SJSA1 (cell line): ENCODE data around the gene LCK. TPM values are rescaled to one million over a fixed set of nuclear protein-coding genes. Genes with fewer than 3 reads are reported as not detected.

Experiments used
- DNase-seq, 2 experiments: peaks; one replicate each; pipeline ENCODE4 v3.0.0-alpha.2; 2015 to 2020; ENCODE audit warnings: low spot score in 2 of 2, low read depth in 1 of 2
- H3K27ac ChIP-seq: fragments of 250-450 bp; sonication (Bioruptor Pico); 2 replicates; pipeline ENCODE4 v1.5.1; 2020; ENCODE audit warnings: mild to moderate bottlenecking, moderate library complexity
- H3K27me3 ChIP-seq: fragments of 250-450 bp; sonication (Bioruptor Pico); replicated peaks from 2 replicates; pipeline ENCODE4 v1.5.1; 2020; ENCODE audit warnings: mild to moderate bottlenecking, moderate library complexity
- H3K36me3 ChIP-seq: fragments of 250-450 bp; sonication (Bioruptor Pico); 2 replicates; pipeline ENCODE4 v1.5.1; 2020; ENCODE audit warnings: mild to moderate bottlenecking
- H3K4me1 ChIP-seq: fragments of 250-450 bp; sonication (Bioruptor Pico); replicated peaks from 2 replicates; pipeline ENCODE4 v1.6.1; 2021; ENCODE audit warnings: mild to moderate bottlenecking
- H3K4me3 ChIP-seq: fragments of 250-450 bp; sonication (Bioruptor Pico); 2 replicates; pipeline ENCODE4 v1.5.1; 2020; ENCODE audit warnings: mild to moderate bottlenecking
- H3K9me3 ChIP-seq: fragments of 250-450 bp; sonication (Bioruptor Pico); replicated peaks from 2 replicates; pipeline ENCODE4 v1.5.1; 2020; ENCODE audit warnings: mild to moderate bottlenecking
- total RNA-seq: library from RNA; depleted of rRNA; stranded (reverse); fragments of >200 nt; shearing (Covaris generic); gene quantifications from 2 replicates; pipeline ENCODE4 v1.2.3, GENCODE V29; 2014; rRNA removed

The LCK gene
- total RNA-seq = not detected in 2 replicates

DNA sequence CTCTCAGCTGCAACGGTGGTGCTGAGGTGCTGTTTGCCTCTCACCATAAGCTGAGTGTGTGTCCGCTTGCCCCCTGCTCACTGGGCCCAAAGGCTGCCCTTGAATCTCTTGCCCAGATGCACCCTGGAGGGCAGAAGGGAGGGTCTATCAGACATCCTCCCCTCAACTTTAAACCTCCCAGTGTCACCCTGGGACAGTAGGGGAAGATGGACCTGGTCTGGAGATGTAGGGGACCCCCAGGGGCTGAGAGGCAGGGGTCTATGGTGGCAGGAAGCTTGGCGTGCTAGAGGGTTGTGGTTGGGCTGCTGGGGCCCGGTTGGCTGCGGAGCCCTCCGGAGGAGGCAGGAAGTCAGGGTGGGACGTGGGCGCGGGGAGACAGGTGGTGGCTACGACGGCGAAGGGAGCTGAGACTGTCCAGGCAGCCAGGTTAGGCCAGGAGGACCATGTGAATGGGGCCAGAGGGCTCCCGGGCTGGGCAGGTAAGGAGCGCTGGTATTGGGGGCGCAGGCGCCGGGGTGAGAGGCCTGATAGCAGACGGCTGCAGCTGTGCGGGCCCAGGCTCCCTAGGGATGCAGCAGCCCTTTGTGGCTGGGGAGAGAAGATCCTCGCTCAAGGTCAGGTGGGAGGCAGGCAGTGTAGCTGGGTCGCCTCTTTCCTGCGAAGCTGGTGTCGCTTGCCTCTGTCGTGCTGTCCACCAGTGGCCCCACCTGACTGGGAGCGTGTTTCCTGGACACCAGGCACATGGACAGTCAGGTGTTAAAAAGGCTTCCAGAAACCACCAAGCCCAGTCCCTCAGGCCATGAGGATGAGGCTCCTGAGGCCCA, at the start of gene LCK:
Gene LCK (plus strand): TSS at position 373 of the 824 bp plus-strand sequence. CDS start 23,065 bp downstream, outside the sequence.
- H3K9me3 ChIP-seq = no peaks in the 10 kb centered on the region
- no peaks in the 10 kb centered on the region for H3K36me3 ChIP-seq
- no peak within 1 kb of the TSS for H3K27ac ChIP-seq
- peaks cover 24% of the 10 kb centered on the region for H3K4me1 ChIP-seq
- no peak within 1 kb of the TSS for H3K4me3 ChIP-seq
- DNase-seq = no peak
- no peaks in the 10 kb centered on the region for H3K27me3 ChIP-seq

DNA sequence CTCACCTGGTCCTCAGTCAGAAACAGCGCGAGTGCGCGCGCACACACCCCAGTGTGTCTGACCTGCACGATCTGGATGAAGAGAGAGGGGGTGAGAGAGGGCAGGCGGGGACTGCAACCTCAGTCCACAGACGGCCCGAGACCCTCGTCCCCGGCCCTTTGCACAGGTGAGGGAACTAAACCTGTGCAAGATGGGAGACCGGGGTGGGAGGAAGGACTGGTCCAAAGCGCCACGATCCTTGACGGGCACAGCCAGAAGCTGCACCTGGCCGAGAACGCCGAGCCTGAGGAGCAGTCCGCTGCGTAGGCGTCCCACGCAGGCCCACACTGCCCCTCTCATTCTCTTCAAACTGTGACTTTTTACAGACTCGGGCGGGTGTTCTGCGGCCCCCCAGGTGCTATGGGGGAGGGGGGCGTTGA, 46.1 kb upstream of the LCK start:
- no peaks in the 10 kb centered on the region for H3K9me3 ChIP-seq
- peaks cover 28% of the 10 kb centered on the region for H3K4me1 ChIP-seq
- H3K27me3 ChIP-seq = no peaks in the 10 kb centered on the region
- H3K36me3 ChIP-seq = peaks cover 20% of the 10 kb centered on the region
- peak overlapping the region; percentile 55 for H3K4me3 ChIP-seq
- peak overlapping the region; percentile 64 for H3K27ac ChIP-seq
- DNase-seq = no peak

DNA sequence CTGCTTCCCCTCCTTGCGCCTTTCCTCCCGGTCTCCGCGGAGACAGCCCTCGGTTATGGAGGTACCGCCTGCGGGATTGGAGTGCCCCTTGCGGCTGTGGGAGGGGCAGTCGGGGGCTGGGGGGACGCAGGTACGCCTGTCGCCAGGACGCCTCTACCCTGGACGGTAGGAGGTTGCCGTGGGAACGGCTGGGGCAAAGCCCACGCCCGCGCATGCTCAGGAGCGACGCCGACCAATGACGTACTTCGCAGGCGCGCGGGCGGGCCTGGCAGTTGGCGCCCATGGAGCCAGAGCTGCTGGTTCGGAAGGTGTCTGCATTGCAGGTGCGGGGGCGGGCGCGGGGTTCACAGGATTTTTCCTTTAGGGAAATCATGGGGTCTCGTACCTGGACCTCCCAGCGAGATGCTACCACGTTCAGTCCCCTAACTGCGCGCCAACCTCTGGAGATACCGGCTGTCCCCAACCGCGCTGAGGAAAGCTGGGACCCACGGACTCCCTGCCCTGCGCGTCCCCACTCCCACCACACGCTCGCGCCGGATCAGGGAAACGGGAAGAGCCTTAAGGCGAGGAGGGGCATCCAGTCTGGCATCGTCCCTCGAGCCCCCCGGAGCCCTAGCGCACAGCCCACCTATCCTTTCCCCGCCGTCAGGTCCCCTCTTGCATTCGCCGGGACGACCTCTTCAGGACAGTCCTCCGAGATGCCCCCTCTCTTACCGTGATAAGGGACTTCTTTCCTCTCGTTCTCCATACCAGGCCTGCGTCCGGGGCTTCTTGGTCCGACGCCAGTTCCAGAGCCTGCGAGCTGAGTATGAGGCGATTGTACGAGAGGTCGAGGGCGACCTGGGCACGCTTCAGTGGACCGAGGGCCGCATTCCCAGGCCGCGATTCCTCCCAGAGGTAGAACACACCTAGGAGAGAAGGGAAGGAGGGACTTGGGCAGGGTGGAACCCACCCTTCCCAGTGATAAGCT, 45.4 kb upstream of the LCK start, which contains the start of gene IQCC:
Gene IQCC (plus strand): TSS at position 271 of the 970 bp plus-strand sequence. CDS start 11 bp downstream, at position 282.
- H3K9me3 ChIP-seq = no peaks in the 10 kb centered on the region
- peak within 1 kb of the TSS; percentile 64 for H3K27ac ChIP-seq
- peaks cover 20% of the 10 kb centered on the region for H3K36me3 ChIP-seq
- H3K4me1 ChIP-seq = peaks cover 26% of the 10 kb centered on the region
- DNase-seq = peak; percentile 71 to 85
- no peaks in the 10 kb centered on the region for H3K27me3 ChIP-seq
- H3K4me3 ChIP-seq = peak within 1 kb of the TSS; percentile 55

DNA sequence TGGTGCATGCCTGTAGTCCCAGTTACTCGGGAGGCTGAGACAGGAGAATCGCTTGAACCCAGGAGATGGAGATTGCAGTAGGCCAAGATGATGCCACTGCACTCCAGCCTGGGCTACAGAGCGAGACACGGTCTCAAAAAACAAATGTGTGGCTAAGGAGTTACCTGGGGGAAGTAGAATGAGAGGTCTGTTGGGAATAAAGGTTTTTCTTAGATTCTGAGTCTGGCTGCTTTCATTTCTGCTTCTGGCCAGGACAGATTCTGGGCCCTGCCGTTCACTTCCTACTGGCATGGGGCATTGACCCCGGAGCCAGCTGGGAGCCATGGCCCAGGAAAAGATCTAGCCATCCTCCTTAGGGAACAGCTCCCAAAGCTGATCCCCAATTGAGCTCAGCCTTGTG, 42.6 kb upstream of the LCK start:
- no peak for DNase-seq
- H3K4me3 ChIP-seq = no peak overlapping the region
- H3K36me3 ChIP-seq = peaks cover 20% of the 10 kb centered on the region
- H3K27ac ChIP-seq = no peak overlapping the region
- H3K9me3 ChIP-seq = no peaks in the 10 kb centered on the region
- no peaks in the 10 kb centered on the region for H3K27me3 ChIP-seq
- H3K4me1 ChIP-seq = peaks cover 15% of the 10 kb centered on the region

DNA sequence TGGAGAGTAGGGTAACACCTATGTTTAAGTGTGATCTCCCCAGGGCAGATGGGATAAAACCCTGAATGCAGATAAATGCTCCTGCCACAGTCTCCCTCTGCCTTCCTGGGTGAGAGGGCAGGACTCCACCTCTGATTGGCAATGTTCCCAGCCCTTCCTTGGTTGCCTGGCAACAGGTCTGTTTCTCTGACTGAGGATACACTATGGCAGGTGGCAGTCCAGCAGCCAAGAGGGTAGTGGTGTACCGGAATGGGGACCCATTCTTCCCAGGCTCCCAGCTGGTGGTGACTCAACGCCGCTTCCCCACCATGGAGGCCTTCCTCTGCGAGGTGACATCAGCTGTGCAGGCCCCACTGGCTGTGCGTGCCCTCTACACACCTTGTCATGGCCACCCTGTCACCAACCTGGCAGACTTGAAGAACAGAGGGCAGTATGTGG, 42.2 kb upstream of the LCK start, which contains the start of gene DCDC2B:
Gene DCDC2B (plus strand): TSS at position 199 of the 438 bp plus-strand sequence. CDS start 5 bp downstream, at position 204.
- Histone ChIP-seq H3K27me3 (no peaks in the 10 kb centered on the region), H3K9me3 (no peaks in the 10 kb centered on the region), H3K36me3 (peaks cover 24% of the 10 kb centered on the region), H3K4me1 (peaks cover 15% of the 10 kb centered on the region), H3K27ac (no peak within 1 kb of the TSS), H3K4me3 (no peak within 1 kb of the TSS)
- DNase-seq = no peak

DNA sequence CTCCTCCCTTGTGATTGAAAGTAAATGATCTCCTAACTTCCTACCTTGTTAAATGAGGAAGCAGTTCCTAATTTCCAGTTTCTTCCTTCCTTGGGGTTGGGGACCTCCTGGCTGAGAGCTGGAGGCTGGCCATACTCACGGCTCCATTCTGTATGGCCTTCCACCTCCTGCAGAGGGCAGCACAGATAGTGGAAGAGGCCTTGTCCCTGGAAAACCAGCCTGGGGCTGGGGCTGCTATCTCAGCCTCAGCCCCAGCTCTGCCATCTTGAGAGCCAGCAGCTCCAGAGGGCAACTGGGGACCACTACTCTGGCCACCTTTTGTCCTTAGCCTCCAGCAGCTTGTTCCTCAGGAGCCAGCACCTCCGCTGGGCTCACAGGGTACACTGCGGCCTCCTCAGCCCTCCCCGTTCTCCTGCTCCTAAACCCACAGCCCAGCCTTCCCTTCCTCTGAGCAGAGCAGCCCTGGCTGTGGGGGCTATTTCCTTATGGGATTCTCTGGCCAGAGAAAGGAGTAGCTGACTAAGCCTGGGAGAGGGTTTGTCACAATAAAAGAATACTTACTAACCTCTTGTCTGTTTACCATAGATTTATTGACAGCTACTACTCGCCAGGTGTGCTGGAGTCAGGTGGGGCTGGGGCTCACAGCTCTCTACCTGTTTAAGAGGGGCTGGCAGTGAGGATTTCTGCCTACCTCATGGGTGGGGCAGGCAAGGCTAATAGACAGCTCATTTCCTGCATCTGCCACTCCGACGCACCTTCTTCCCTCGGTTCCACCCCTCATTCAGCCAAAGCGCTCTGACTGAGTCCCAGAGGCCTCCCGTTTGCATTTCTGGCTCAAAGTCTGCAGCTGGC, 35.2 kb upstream of the LCK start:
- peaks cover 47% of the 10 kb centered on the region for H3K36me3 ChIP-seq
- H3K27me3 ChIP-seq = no peaks in the 10 kb centered on the region
- H3K9me3 ChIP-seq = no peaks in the 10 kb centered on the region
- H3K4me1 ChIP-seq = no peaks in the 10 kb centered on the region; the same call in 1 of the 2 replicates
- DNase-seq = peak; percentile 58 to 76
- H3K4me3 ChIP-seq = no peak overlapping the region
- H3K27ac ChIP-seq = no peak overlapping the region

DNA sequence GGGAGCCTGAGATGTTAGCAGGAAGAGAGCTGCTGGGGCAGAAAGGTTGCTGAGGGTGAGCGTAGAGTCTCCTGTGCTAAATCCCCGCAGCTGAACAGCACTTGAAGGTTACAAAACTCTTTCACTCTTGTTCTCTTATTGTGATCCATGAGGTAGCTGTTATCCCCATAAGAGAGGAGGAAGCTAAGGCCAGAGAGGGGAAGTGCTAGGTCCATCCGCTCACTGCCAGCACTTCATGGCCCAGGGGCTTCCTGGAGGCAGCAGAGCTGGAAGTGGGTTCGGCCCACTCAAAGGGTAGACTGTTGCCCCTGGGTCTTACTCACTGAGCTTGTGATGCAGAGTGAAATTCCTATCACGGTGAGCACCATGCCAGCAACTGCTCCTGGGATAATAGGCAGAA, 34.5 kb upstream of the LCK start:
- peaks cover 7% of the 10 kb centered on the region for H3K4me1 ChIP-seq
- DNase-seq = no peak

DNA sequence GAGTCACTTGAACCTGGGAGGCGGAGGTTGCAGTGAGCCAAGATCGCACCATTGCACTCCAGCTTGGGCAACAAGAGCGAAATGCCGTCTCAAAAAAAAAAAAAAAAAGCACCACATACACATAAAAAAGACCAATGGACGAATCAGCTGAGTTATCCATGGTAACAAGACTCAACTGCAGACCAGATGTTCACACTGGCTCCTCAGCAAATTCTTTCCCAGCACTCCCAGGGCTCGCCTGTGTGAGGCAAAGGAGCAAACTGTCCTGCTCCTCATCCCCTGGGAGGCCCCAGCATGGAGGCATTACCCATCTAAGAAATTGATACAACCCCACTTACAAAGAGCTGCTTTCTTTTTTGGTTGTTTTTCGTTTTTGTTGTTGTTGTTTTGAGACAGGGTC, 32.0 kb upstream of the LCK start:
- peaks cover 21% of the 10 kb centered on the region for H3K4me1 ChIP-seq
- H3K9me3 ChIP-seq = no peaks in the 10 kb centered on the region
- H3K4me3 ChIP-seq = no peak overlapping the region
- H3K27me3 ChIP-seq = no peaks in the 10 kb centered on the region
- peaks cover 63% of the 10 kb centered on the region for H3K36me3 ChIP-seq
- no peak overlapping the region for H3K27ac ChIP-seq
- no peak for DNase-seq

More for the DNA sequence above, 34.5 kb upstream of the LCK start:
- H3K9me3 ChIP-seq = no peaks in the 10 kb centered on the region
- no peak overlapping the region for H3K27ac ChIP-seq
- H3K4me3 ChIP-seq = no peak overlapping the region
- no peaks in the 10 kb centered on the region for H3K27me3 ChIP-seq
- H3K36me3 ChIP-seq = peaks cover 47% of the 10 kb centered on the region

DNA sequence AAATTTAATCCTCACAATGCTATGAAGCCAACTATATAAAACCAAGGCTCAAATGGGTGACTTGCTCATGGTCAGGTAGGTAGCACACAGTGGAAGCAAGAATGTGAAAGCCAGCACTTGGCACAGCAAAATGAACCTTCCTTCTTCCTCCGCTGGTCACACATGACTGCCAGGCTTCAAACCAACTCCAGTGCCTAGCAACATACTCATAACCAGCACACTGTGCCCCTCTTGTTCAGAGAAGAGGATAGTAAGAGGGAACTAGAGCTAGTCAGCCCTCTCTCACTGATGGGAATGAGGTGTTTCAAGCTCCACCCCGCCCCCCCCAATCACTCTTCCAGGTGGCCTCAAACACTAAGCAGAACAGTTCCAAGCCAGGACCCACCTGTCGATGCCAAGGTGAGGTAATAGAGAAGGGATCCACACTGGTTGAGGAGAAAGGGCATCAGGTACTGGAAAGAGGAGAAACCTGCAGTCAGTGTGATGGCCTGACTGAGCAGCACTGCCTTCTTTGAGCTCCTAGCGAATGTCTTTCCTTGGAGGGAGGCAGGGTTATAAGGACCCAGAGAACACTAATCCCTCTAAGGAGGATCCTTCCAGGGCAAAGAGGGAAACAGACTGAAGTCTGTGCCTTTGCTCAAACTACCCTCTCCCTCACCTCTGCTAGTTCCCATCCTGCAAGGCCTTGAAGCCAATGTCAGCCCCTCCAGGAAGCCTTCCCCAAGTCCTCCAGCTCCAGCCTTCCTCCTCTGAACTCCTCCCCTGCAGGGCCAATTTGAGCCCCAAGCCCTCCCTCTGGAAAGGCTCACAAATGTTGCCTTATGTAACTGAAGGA, 30.1 kb upstream of the LCK start:
- H3K4me1 ChIP-seq = peaks cover 23% of the 10 kb centered on the region
- H3K36me3 ChIP-seq = peaks cover 67% of the 10 kb centered on the region
- no peaks in the 10 kb centered on the region for H3K27me3 ChIP-seq
- no peaks in the 10 kb centered on the region for H3K9me3 ChIP-seq
- DNase-seq = no peak
- H3K4me3 ChIP-seq = peak overlapping the region; percentile 68
- no peak overlapping the region for H3K27ac ChIP-seq

DNA sequence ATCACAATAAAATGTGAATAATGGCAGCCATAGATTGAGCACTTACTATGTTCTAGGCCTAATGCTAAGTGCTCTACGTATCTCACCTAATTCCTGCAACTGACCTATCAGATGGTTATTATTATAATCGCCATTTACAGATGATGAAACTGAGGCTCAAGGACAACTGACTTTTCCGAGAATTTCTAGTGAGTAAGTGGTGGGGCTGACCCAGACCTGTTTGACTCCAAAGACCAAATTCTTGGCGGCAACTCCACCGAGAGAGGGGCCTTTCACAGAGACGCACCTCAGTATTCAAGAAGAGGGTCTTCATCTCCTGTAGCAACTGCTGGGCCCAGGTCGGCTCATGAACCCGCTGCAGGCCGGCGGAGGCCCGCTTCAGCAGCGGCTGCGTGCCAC, 29.5 kb upstream of the LCK start:
- DNase-seq = no peak
- Histone ChIP-seq H3K27ac (peak overlapping the region; percentile 95), H3K4me3 (peak overlapping the region; percentile 68), H3K27me3 (no peaks in the 10 kb centered on the region), H3K36me3 (peaks cover 67% of the 10 kb centered on the region), H3K4me1 (peaks cover 23% of the 10 kb centered on the region), H3K9me3 (no peaks in the 10 kb centered on the region)

DNA sequence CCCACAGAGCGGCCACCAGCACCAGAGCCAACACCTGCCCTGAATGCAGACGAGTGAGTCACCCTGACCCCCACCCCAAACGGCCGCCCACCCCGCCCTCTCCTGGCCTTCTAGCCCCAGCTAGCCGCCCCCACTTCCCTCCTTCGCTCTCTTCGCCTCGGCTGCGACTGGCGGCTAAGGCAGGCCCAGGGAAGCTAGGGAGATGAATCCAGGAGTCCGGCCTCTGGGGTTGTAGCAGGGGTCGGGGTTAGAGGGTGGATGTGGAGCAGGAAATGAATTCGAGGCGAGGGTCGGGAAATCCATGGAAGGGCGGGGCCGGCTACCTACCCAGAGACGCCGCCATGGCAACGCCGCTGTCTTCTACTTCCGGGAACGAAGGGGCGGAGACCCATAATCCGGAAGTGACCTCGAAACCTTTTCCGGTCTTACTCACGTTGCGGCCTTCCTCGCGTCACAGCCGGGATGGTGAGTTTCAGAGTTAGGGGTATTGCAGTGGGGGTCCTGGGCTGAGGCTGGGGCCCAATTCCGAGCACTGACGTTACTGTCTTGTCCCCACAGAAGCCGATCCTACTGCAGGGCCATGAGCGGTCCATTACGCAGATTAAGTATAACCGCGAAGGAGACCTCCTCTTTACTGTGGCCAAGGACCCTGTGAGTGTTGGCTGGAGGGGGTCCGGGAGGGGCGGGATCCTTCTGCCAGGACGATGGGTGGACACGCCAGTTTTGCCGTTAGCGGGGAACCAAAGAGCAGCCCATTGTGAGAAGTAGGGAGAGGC, 28.9 kb upstream of the LCK start, which contains the start of the genes EIF3I and TMEM234:
Gene EIF3I (plus strand): TSS at position 428 of the 776 bp plus-strand sequence. CDS start 35 bp downstream, at position 463.
Gene TMEM234 (minus strand): TSS at position 374 of the 776 bp plus-strand sequence. CDS start 31 bp downstream, at position 343.
- Histone ChIP-seq H3K27ac (peak within 1 kb of the TSS; percentile 95), H3K27me3 (no peaks in the 10 kb centered on the region), H3K4me1 (peaks cover 23% of the 10 kb centered on the region), H3K36me3 (peaks cover 67% of the 10 kb centered on the region), H3K4me3 (peak within 1 kb of the TSS; percentile 68), H3K9me3 (no peaks in the 10 kb centered on the region)
- DNase-seq = peak; percentile 87 to 94
